GM19193 (cell line): ENCODE results near the gene SPOUT1.

Source experiments
- POLR2A ChIP-seq: IDR thresholded peaks from 4 replicates; pipeline ENCODE4 v1.6.1; 2011; ENCODE audit not compliant: insufficient read depth, insufficient read length; ENCODE audit errors: extremely low read depth

SPOUT1 gene, protein sequence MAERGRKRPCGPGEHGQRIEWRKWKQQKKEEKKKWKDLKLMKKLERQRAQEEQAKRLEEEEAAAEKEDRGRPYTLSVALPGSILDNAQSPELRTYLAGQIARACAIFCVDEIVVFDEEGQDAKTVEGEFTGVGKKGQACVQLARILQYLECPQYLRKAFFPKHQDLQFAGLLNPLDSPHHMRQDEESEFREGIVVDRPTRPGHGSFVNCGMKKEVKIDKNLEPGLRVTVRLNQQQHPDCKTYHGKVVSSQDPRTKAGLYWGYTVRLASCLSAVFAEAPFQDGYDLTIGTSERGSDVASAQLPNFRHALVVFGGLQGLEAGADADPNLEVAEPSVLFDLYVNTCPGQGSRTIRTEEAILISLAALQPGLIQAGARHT

DNA sequence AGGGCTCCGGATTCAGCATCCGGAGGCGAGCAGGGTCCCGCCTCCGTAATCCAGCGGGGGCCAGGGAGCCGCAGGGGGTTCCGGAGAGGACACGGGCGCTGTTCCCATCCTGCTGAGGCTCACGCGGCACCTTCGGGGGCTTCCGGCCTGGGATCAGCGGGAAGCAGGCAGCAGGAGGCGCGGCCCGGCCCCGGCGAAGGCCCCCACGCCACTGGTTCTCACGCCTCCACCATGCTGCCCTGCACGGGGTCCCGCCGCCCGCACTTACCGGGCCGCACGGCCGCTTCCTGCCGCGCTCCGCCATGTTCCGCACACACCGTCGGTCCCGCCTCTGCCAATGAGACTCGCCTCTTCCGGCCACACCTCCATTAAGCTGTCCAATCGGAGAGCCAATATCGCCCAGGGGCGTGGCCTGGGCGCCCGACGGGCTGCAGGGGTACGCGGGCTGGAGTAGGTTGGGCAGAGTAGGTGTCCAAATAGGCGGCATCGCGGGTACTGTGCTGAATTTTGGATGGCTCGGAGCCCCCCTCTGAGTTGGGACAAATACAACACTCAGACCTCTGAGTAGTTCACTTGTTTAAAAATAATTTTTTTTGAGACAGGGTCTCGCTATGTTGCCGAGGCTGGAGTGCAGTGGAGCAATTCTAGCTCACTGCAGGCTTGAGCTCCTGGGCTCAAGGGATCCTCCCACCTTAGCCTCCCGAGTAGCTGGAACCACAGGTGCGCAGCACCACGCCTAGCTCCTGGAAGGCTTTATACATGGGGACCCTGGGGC is at the start of gene SPOUT1:
Gene SPOUT1, minus strand, starts transcription at position 318 of the 775 bp plus-strand sequence. Its CDS starts 14 bp downstream, at position 304.
- TF ChIP-seq POLR2A, result peak; percentile 93

DNA sequence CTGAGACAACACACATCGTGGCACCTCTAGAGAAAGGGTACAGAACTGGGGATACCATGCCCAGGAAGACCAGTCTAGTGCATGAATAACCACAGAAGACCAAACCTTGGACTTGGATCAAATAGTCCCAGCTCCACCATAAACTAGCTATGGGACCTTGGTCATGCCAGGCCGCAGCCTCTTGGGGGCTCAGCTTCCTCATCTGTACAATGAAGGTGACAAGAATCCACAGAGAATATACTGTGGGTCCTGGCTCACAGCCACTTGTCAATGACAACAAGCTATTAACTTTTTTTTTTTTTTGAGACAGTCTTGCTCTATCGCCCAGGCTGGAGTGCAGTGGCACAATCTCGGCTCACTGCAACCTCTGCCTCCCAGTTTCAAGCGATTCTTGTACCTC is 48.3 kb upstream of the SPOUT1 start:
- TF ChIP-seq POLR2A, result no peak

DNA sequence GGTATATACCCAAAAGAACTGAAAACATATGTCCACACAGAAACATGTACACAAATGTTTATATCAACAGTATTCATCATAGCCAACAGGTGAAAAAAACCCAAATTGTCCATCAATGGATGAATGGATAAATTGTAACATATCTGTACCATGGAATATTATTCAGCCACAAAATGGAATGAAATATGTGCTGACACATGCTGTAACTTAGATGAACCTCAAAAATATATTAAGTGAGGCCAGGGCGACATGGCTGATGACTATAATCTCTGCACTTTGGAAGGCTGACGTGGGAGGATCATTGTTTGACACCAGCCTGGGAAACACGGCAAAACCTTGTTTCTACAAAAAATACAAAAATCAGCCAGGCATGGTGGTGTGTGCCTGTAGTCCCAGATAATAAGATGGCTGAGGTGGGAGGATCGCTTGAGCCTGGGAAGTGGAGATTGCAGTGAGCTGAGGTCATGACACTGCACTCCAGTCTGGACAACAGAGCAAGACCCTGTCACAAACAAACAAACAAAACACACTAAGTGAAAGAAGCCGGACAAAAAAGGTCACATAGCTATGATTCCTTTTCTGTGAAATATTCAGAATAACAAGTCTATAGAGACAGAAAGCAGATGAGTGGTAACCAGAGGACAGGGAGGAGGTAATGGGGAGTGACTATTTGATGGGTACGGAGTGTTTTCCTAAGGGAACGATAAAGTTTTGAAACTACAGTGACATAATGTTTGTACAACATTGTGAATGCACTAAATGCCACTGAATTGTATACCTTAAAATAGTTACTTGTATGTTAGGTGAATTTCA is 40.7 kb upstream of the SPOUT1 start:
- TF ChIP-seq POLR2A, result no peak

DNA sequence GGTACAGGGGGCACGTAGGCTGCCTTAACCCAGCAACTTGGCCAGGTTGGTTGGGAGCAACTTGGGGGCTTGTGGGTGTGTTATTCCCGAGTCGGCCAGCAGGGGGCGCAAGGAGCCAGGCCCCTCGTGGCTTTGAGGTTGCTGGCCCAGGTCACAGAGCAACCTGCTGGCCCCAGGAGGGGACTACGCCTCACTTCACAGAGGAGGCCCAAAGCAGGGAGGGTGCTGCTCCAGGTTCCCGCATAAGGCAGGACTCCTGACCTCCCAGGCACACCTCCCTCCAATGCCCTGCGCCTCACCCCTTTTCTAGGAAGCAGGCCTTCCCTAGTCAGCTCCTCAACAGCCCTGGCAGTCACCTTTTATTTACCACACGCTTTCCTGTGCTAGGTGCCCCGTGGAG is 34.1 kb upstream of the SPOUT1 start:
- no peak for TF ChIP-seq POLR2A

DNA sequence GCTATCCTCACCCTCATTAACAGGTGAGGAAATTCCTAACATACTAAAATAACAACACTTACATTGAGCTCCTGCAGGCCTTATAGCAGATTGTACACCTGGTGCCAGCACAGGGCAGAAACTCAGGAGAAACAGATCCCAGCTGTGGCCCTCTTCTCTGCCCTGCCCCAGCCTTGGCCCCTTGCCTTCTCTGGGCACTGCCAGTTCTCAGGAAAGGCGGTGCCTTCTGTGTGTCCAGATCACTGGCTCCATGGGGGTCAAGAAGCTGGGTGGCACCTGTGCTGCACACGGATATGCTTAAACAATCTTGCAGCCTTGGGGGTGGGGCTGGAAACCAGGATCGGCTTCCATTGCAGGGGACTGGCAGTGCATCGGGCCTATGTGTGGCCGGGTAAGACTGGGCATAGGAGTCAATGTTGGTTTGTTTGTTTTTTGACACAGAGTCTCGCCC is 32.8 kb upstream of the SPOUT1 start:
- TF ChIP-seq POLR2A, result no peak

DNA sequence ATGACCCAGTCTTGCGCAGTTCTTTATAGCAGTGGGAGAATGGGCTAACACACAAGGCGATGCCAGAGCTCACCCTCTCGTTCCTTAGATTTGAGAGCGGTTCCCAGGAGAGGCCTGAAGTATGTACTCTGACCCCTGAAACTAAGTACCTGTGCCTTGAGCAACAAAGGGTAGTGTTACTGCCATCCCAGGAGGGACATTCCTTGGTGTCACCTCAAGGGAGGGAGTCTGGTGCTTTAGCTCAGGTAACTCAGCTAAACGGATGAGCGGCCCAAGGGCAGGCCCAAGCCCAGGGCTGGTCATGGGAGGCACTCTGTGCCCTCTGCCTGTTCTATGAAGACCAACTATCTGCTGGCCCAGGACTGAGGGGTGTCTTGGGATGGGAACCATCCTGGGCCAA is 31.9 kb upstream of the SPOUT1 start:
- TF ChIP-seq POLR2A, result no peak

DNA sequence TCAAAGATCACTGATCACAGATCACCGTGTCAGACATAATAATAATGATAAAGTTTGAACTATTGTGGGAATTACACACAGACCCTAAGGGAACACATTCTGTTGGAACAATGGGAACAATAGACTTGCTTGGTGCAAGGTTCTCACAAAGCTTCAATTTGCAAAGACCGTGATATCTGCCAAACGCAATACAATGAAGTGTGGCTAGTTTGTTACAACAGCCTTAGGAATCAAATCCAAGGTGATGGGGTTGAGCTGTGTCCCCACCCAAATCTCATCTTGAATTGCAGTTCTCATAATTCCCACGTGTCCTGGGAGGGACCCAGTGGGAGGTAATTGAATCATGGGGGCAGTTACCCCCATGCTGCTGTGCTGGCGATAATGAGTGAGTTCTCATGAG is 31.3 kb upstream of the SPOUT1 start:
- TF ChIP-seq POLR2A, result no peak

DNA sequence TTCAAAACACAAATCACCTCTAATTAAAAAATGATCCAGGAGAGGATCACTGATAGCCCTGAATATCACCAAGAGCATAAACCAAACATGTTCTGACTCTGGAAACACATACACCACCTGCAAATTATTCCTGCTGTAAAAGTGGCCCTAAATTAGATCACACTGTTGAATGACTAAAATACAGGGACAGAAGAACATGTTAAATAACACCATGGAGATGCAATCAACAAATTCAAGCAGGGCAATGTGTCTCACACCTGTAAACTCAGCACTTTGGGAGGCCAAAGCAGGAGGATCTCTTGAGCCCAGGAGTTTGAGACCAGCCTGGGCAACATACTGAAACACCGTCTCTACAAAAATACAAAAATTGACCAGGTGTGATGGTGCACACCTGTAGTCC is 18.2 kb upstream of the SPOUT1 start:
- TF ChIP-seq POLR2A, result no peak

DNA sequence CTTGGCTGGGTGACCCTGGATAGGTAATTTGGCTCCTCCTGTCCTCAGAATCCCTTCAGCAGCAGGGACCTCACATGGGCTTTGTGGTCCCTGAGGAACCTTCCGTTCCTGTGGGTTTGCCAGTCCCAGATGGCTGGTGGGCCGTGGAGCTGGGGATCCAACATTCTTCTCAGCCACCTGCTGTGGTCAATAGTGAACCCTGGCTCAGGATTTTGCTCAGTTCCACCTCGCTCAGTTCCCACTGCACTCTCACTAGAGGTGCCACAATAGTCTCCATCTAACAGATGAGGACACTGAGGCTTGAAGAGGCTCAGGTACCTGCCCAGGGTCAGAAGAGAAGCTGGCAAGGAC is 17.1 kb upstream of the SPOUT1 start:
- no peak for TF ChIP-seq POLR2A

DNA sequence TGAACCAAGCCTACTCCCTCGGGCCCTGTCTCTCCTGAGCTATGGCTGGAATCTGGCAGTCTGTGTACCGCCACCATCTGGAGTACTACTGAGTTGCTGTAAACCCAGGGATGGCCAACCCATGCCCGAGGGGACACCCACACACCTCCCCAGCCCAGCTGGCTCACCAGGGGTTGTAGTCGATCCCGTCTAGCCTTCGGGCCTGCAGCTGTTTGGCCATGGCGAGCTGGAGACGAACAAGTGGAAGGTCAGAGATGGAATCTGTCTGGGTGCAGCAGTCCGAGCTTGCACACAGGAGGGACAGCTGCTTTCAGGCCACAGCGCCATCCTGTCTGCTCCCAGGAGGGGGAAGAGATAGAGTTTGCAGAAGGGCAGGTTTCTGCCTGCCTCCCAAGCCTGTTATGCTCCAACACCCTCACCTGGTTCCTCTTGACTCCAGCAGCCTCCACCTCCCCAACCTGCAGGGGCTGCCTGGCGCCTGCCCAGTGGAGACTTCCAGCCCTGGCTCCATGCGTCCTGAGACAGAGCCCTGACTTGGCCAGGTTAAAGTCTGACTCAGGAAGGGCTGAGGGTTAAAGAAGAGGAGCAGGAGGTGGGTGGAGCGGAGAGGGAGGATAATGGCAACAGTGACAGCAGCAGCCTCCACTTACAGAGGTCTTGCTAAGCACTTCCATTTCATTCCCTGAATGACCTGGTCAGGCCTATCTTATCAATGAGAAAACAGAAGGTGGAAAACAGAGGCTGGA is 15.8 kb upstream of the SPOUT1 start:
- TF ChIP-seq POLR2A, result no peak

DNA sequence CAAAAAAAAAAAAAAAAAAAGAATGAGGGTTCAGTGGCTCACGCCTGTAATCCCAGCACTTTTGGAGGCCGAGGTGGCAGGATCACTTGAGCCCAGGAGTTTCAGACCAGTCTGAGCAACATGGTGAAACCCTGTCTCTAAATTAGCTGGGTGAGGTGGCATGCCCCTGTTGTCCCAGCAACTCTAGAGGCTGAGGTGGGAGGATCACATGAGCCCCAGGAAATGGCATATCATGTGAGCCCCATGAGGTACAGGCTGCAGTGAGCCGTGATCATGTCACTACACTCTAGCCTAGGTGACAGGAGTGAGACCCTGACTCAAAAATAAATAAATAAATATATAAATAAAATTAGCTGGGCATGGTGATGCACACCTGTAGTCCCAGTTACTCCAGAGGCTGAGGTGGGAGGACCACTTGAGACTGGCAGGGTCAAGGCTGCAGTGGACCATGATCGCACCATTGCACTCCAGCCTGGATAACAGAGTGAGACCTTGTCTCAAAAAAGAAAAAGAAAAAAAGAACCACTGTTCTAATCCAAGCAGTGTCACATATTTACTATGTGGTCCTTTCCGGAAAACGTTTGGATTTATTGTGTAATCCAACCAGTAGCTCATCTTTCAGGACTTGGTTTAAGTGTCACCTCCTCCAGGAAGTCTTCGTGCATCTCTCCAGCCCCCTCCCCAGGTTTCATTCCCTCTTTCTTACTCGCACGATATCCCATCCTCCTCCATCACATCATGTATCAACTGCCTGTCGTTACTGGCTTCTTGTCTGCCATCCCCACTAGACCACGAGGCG is 12.3 kb upstream of the SPOUT1 start:
- TF ChIP-seq POLR2A, result no peak

DNA sequence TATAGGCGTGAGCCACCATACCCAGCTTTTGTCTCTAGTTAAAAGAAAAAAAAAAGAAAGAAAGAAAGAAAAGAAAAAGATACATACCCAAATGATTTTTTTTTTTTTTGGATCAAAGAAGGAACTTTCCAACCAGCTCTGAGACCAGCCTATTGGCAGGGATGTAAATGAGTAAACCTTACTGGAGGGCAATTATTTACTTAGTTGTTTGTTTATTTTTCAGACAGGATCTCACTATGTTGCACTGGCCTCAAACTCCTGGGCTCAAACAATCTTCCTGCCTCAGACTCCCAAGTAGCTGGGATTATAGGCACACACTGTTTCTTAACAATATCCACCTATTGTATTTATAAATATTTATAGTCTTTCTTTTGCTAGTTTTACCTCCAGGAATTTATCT is 10.9 kb upstream of the SPOUT1 start:
- no peak for TF ChIP-seq POLR2A

DNA sequence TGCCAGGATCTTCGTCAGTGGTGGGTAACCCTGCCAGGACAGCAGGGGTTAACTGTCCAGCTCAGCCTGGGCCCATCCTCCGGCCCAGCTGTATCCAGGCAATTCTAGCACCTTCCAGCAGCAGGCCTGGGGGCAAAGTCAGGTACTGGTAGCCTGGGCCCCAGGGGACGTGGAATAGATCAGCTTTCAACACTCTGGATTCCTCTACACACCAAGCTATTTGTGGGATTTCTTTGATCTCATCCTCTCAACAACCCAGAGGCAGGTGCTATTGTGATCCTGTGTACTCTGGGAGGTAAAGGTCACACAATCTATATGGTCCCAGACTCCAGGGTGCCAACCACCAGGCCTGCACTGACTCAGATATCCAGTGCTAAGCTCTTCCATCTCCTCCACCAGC is 8.7 kb upstream of the SPOUT1 start:
- TF ChIP-seq POLR2A, result no peak
